GM21390 (cell line): ENCODE results near the gene WDR1.

ENCODE experiments used
- ATAC-seq: cut with Tn5 transposase; IDR thresholded peaks from one replicate; pipeline ENCODE4 v1.9.1; 2021; ENCODE audit not compliant: unreplicated experiment

Gene WDR1

DNA sequence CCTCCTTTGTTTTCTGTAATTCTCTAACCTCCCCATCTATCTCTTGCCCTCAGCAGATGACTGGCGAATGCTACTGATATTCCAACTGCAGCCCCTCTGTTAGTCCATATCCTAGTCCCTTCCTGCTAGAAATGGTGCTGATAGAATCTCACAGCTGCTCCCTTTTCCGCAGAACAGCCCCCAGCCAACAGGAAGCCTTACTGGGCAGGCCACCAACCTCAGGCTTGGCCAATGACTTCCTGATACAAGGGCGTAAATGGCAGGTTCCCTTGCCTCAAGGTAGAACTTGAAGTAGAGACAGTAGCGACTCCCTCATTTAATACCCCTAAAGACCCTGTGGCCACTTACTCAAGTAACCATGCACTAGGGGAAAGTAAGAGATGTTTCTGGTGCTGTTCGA, 68.6 kb downstream of the WDR1 start:
- ATAC-seq = no peak

DNA sequence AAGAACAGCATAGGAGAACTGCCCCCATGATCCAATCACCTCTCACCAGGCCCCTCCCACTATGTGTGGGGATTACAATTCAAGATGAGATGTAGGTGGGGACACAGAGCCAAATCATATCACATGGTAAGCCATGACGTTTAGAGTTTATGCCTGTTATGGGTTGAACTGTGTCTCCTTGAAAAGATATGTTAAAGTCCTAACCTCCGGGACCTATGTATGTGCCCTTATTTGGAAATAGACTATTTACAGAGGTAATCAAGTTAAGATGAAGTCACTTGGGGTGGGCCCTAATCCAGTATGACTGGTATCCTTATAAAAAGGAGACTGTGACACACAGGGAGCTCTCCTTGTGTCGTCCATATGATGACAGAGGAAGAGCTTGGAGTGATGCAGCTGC, 70.1 kb downstream of the WDR1 start:
- ATAC-seq = no peak

DNA sequence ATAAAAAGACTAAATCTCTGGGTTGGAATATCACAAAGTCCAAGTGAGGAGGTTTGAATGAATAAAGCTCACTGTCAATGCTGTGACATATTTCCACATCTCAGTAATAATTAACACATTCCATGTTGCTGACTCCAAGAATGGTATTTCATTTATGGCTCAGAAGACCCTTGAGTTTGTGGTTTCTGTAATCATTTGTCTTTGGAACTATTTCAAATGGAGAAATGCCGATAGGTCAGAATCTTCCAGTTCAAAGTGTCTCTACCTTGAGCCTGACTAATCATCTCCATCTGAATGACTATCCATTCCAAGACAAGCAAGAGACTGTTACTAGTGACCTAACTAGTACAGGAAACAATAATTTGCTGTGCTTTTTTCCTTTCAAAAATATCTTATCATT, 71.1 kb downstream of the WDR1 start:
- no peak for ATAC-seq

DNA sequence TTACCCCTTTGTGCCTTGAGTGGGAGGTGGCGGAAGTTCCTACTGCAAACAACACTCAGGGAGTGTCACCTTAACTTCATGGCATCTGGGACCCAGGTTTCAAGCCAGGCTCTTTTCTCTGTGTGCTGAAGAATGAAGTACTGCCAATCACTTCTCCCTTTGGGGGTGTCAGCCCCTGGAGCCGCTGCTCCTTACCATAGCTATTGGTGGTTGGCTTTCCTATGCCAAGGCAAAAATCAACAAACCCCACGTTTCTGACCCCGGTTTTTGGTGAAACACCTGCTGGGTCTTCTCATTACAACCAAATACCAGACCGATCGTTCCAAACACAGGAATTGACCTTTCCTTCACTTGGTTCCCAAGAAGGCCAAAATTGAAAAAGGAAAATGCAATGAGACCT, 75.6 kb downstream of the WDR1 start:
- ATAC-seq = no peak

DNA sequence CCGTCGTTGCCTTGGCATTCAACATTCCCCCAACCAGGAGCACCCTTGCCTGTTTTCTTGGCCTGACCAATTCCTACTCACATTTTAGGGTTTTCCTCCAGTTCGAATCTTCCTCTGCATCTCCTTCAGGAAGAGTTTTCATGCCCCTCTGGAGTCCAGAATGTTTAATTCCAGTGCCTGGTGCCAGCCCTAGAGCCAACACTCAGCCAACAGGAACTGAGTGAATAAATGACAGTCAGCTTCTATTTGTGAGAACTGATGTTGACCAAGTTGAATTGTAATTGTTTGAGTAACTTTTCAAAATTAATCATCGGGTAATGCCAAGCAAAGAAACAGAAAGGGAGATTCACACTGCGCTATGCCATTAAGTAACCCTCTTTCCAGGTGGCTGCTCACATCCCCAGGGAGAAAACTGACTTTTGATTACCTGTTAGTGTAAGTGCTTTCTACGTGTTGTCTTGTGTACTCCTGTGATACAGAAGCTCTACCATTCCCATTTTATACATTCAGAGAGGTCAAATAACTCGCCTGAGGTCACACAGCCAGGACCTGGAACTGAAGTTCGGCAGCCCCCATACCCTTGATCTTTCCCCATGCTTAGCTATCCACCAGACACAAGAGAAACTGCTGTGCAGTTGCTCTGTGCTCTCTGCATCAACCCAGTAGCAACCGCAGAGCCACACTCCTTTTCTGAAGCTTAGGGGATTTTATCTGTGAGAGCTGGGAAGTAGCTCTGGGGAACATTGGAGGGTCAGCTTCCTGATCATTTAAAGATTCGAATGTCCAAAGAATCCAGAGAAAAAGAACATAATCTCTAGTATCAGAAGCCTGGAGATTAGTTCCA, 76.3 kb downstream of the WDR1 start:
- no peak for ATAC-seq

DNA sequence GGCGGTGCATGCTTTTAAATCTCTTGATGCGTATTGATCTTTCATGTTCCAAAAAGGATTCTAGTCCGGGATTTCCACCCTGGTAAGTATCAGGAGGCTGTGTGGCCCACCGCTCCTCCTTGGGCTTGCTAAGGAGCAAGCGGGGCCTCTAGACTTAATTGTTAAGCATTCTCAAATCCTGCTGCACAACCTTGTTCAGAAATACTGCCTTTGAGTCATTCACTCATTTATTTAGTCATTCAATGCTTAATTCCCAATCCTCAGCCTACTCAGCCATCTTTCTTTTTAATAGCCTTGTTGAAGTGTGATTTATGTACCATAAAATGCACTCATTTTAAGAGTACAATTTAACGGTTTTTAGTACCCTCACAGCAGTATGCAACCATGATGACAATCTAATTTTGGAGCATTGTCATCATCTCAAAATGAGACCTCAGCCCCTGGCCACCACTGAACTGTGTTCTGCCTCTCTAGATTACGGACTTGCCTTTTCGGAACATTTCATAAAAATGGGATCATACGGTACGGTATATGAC, 79.7 kb downstream of the WDR1 start:
- no peak for ATAC-seq

DNA sequence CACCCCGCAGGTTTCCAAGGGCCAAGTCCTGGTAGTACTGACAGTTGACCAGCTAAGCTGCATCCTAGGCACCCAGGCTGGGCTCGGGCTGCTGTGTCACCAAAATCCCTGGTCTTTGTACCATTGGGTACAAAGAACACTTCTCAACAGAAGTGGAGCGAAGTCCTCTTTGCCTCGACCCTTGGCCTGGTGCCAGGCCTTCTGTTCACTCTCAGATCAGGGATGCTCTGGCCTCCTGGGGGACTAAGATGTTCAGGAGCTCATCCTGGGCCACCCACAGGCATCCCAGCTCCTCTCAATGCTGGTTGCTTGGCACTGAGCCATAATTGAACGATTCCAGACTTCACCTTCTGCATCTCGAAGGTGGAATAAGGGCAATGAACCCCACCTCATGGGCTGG, 81.5 kb downstream of the WDR1 start:
- no peak for ATAC-seq

DNA sequence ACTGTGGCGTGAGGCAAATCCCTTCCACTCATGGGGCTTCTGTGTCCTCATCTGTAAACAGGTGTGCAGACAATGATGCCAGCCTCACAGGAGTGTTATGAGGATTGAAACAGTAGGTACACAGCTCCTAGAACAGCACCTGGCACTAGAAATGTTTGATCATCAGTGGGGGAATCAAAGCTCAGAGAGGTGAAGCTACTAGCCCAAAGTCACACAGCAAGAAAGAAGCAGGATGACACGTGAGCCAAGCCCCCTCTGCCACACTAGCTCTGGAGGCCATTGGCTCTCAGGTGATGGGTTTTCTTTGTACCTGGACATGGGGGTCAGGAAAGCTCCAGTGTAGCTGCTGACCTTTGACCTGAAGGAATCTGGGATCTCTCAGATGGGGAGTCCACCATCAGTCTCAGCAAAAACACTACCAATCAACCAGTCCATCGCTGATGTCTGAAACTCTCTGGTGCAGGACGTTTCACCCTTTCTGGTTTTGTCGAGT, 81.9 kb downstream of the WDR1 start:
- no peak for ATAC-seq

DNA sequence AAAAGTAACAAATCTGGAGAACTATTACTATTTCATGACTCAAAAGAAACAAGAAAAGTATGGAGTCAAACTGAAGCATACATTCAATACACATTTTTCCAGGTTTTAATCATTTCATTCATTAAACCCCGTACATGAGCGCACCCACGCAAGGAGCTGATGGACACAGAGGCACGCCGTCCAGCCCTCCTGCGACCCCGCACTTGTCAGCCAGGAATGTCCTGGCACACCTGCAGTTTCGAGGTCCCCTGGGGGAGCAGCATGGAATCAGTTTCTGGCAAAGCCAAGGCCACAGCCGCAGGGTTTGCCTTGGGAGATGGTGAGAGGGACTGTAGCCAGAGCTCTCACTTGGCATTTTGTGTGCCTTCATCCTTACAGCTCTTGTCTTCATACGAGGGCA, 82.5 kb downstream of the WDR1 start:
- no peak for ATAC-seq

DNA sequence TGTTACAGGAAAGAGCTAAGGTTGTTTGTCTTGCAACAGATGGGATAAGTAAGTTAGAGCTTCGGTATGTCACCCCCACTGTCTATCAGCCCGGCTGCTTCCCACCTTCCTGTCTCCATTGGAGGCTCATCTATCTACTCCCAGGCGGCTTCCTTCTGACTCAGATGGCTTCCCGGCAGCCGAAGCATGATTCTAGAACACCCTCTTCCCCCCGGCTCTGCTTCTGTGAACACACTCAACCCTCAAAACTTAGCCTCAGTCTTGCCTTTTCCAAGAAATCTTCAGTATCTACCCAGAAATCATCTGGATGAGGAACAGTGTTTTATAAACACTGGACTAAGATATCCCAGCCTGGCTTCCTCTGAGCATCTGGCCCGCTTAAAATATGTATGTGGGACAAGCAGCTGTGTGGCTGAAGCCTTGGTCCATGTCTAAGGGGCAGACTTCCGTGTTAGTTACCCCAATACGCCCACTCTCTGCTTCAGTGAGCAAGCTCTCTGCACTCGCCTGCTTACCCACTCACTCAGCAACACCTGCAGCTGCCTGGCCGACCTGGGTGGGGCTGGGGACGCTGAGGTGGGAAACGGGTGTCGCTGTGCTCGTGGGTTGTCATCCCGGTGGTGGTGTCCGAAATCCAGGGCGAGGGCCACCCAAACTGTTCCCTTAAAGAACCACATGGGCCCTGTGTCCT, 83.3 kb downstream of the WDR1 start:
- ATAC-seq = no peak

DNA sequence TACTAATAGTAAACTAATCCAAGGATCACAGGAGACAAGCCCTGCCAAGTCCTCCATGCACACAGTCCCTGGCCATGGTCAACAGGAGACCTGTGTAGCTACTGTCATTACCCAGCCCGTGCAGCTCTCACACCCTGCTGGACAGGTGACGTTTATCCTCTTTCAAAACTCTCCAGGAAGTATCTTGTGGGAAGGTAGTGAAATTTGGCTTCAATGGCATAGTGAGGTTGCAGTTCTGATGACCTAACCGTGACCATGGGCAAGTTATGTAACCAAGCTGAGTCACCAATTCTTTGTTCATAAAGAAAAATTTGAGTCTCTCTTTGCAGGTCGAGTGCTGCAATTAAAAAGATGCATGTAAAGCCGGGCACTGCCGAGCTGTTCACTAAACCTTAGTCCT, 84.0 kb downstream of the WDR1 start:
- no peak for ATAC-seq

DNA sequence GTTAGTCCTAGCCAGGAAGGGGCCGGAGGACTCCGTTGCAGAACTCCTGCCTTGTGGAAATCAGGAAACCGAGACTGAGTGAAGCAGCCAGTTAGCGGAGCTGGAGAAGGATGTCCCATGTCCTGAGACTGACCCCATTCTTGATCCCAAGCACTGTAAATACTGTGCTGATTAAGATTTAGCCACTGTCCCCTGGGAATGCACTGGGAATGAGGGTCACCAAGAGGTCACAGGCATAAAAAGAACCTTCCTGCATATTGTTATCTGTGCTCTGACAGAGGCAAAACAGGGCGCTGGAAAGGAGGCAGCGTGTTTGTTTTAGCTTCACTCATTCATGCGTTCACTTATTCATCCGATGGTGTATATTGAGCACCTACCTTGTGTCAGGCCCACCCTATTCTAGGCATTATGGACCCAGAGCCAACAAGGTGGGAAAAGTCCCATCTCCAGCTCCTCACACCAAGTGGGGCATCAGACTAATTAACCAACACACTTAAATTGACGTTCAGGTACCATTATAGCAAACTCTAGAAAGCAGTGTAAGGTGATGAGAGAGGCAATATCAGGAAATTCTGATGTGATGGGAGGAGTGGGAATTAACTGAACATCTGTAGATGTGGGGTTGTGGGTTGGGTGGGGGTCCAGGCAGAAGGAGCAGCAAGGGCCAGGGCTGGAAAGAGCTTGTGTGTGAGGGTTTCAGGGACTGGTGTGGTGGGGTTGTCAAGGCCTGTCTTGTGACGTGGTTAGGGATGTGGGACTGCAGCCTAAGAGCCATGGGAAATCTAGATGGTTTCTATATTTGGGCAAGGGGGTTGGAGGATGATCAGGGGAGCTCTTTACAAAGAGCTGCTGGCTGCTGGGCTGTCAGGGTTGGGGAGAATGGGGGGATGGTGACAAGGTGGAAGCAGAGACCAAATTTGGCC, 84.7 kb downstream of the WDR1 start:
- ATAC-seq = no peak

DNA sequence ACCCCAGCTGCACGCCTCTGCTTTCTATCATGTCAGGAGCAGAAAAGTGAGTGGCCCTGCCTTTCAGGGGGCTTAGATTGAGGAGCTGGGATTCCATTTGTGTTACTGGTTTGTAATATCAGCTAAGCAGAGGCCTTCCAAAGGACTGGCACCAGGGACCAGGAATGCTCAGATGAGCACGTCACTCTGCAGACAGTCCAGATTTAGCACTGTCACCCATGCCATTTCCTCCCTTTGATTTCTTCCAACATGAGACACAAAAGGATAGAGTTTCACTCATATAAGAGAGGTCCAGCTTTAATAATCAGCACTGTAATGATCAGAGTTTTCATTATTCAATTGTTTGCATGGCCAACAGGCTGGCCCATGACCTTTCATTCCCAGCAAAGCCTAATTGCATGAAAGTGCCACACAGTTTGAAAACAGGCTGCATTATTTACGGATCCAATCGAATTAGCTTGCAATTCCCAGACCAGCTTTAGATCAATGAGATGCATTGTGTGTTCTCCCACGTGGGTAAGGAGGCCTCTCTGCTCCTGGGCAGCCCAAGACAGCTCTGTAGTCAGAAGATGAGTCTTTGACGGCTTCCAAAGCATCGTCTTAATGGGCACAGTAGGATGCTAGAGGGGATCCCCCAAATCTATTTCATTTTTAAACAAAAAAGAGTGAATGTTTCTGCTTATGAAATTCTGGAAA, 85.5 kb downstream of the WDR1 start:
- no peak for ATAC-seq

DNA sequence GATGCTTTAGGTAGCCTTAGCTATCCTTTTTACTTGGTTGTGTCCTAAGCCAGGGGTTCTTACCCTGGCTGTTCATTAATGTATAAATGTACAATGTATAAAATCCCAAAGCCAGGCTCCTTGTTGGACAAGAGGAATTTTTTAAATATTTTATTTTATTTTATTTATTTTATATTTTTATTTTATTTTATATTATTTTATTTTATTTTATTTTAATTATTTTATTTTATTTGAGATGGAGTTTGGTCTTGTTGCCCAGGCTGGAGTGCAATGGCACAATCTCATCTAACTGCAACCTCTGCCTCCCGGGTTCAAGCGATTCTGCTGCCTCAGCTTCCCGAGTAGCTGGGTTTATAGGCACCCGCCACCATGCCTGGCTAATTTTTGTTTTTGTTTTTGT, 87.2 kb downstream of the WDR1 start:
- ATAC-seq = no peak

DNA sequence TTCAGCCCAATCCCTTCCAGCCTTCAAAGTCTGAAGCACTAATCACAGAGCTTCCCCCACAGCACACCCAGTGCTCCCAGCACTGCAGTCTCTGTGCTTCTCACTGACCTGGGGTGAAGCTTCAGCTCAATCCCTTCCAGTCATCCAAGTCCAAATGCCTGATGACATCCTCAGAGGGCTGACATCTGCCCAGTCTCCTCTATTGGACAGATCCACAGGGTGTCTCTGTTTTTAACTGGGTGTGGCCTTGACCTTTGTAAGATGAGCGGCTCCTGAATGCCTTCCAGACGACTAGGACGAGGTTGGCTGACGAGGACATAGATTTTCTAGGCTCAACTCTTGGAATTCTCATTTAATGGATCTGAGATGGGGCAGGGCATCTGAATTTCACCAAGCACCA, 87.7 kb downstream of the WDR1 start:
- ATAC-seq = no peak

DNA sequence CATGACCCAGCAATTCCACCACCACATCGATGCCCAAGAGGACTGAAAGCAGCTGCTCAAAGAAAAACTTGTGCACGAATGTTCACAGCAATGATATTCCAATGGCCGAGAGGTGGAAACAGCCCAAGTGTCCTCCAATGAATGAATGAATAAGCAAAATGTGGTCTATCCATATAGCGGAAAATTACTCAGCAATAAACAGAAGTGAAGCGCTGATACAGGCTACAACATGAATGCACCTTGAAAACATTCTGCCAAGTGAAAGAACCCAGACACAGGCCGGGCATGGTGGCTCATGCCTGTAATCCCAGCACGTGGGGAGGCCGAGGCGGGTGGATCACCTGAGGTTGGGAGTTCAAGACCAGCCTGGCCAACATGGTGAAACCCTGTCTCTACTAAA, 90.1 kb downstream of the WDR1 start:
- no peak for ATAC-seq

DNA sequence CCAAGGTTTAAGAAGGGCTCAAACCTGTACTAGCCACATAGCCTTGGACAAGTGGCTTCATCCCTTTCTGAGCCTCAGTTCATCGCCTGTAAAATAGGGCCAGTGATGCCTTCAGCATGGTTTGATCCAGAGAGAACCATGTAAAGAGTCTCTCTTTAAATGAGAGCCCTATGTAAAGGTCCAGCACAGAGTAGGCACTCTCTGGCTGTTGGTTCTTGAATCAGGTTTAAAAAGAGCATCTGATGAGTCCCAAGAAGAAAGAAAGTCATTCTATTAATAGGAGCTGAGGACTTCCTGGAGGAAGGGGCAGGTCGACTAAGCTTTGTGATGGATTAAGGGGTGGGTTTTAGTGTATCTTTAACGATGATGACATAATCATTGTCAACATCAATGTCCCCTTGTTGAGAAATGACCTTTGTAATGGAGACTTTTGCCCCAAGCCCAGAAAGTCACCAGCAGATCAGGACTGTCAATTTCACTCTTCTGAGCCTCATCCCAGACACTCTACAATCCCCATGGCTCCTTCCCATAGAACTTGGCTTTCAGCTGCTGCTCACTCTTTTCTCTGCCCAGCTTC, 91.3 kb downstream of the WDR1 start:
- ATAC-seq = no peak
